Activated naive CD8-positive, alpha-beta T cell treated with anti-CD3 and anti-CD28 coated beads, Interleukin-2, amount 10 ng/mL, durations not matched to agents 7 days and 5 days (primary cell): ENCODE measurements around the gene RAPGEF6. TPM values are rescaled to one million over a fixed set of nuclear protein-coding genes. Genes with fewer than 3 reads are reported as not detected.
A peak's percentile ranks its signal among the peaks of the same experiment; 100 is the strongest.
"Not testable (repeated sequence)": the region's sequence is repeated elsewhere in the genome, so short reads cannot be mapped to it uniquely, and the experiment has no call there.

Source experiments
- ATAC-seq: fragments of 150-1000 bp; cut with Tn5 transposase; one replicate; pipeline ENCODE4 v1.10.0; 2021; ENCODE audit warnings: low read depth, moderate library complexity
- POLR2A ChIA-PET: fragments of 350-600 bp; sonication (Branson Sonifier 250); formaldehyde crosslinking; loops from one replicate; lab custom pipeline; 2021; ENCODE audit warnings: antibody characterized with exemption; lab: Charles Lee
- DNase-seq: peaks from one replicate; pipeline ENCODE4 v3.0.0; 2021
- H3K27ac Mint-ChIP-seq: one replicate; pipeline ENCODE4 v1.8.0; 2022; ENCODE audit warnings: mild to moderate bottlenecking, mixed read lengths
- H3K27me3 Mint-ChIP-seq: one replicate; pipeline ENCODE4 v1.8.0; 2022; ENCODE audit warnings: mild to moderate bottlenecking, moderate library complexity, mixed read lengths
- H3K36me3 Mint-ChIP-seq: one replicate; pipeline ENCODE4 v1.8.0; 2021; ENCODE audit warnings: mild to moderate bottlenecking, mixed read lengths
- H3K4me1 Mint-ChIP-seq: one replicate; pipeline ENCODE4 v1.8.0; 2021; ENCODE audit warnings: mixed read lengths
- H3K4me3 Mint-ChIP-seq: one replicate; pipeline ENCODE4 v1.8.0; 2022; ENCODE audit warnings: mild to moderate bottlenecking, moderate library complexity, mixed read lengths
- H3K9me3 Mint-ChIP-seq: one replicate; pipeline ENCODE4 v1.8.0; 2021; ENCODE audit warnings: mixed read lengths
- total RNA-seq, 2 experiments: library from RNA; stranded (reverse); gene quantifications; one replicate each; pipeline ENCODE4 v1.2.3, GENCODE V29; 2021

The RAPGEF6 gene
- total RNA-seq, 2 experiments from 2014 or later = 51.2 to 51.5 TPM

DNA sequence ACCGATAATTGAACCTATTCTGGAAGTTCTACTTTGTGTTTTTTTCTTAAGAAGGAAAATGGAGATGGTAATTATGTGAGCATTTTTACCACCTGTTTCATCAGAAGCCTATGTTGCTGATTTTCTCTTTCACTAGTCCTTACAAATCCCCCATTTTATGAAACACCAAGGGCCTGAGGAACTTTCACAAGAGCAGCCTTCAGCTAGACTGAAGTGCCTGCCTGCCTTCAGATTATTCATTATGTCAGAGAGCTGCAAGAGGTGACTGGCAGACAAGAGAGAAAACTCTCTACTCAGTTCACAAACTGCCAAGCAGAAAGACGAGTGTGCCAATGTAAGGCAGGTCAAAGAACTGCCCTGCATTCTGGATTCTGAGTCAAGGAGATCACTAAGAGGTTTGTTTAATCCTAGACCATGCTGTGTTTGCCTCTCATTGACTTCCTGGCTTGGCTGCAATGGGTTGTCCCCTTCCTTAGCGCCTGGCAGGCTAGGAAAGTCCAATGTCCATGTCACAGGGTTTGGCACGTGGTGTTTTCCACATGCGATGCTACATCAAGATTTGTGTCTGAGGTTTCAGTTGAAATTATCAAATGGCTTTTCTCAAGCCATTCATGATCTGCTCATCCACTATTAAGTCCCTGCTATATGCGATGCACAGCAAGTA is 227.9 kb downstream of the RAPGEF6 start:
- Mint-ChIP-seq H3K9me3 (peaks cover 13% of the 10 kb centered on the region), H3K27me3 (no peaks in the 10 kb centered on the region), H3K4me3 (no peak overlapping the region), H3K4me1 (peaks cover 3% of the 10 kb centered on the region), H3K36me3 (peaks cover 68% of the 10 kb centered on the region), H3K27ac (peak overlapping the region; percentile 12)
- POLR2A ChIA-PET = no interaction called here
- no peak for ATAC-seq
- no peak for DNase-seq

GRCh38 chr5:131406076-131406475 is 229.0 kb downstream of the RAPGEF6 start:
- POLR2A ChIA-PET = interaction anchor here (1.5 kb wide), 1 partner anchor 10 kb away, joined by 3 read pairs; no protein-coding TSS in a partner anchor
- H3K27me3 Mint-ChIP-seq = no peaks in the 10 kb centered on the region
- DNase-seq (no peak), ATAC-seq (no peak)
- H3K4me1 Mint-ChIP-seq = peaks cover 2% of the 10 kb centered on the region
- H3K9me3 Mint-ChIP-seq = peaks cover 11% of the 10 kb centered on the region
- peak overlapping the region; percentile 55 for H3K27ac Mint-ChIP-seq
- peaks cover 72% of the 10 kb centered on the region for H3K36me3 Mint-ChIP-seq
- no peak overlapping the region for H3K4me3 Mint-ChIP-seq

- peaks cover 11% of the 10 kb centered on the region for H3K9me3 Mint-ChIP-seq
- H3K27me3 Mint-ChIP-seq = no peaks in the 10 kb centered on the region
- H3K4me3 Mint-ChIP-seq = no peak overlapping the region
- no peak for ATAC-seq
- DNase-seq = no peak
- peaks cover 72% of the 10 kb centered on the region for H3K36me3 Mint-ChIP-seq
- H3K27ac Mint-ChIP-seq = peak overlapping the region; percentile 55
- H3K4me1 Mint-ChIP-seq = peaks cover 2% of the 10 kb centered on the region
- POLR2A ChIA-PET = interaction anchor here (1.5 kb wide), 1 partner anchor 10 kb away, joined by 3 read pairs; no protein-coding TSS in a partner anchor
These were observed 229.4 kb downstream of the RAPGEF6 start for GRCh38 chr5:131405674-131406073.

GRCh38 chr5:131400585-131400984 is 234.4 kb downstream of the RAPGEF6 start:
- no peak for ATAC-seq
- POLR2A ChIA-PET = no interaction called here
- no peak overlapping the region for H3K4me3 Mint-ChIP-seq
- no peak for DNase-seq
- H3K36me3 Mint-ChIP-seq = peaks cover 76% of the 10 kb centered on the region
- peaks cover 12% of the 10 kb centered on the region for H3K4me1 Mint-ChIP-seq
- peaks cover 8% of the 10 kb centered on the region for H3K9me3 Mint-ChIP-seq
- no peaks in the 10 kb centered on the region for H3K27me3 Mint-ChIP-seq
- H3K27ac Mint-ChIP-seq = peak overlapping the region; percentile 28

- H3K4me1 Mint-ChIP-seq = peaks cover 22% of the 10 kb centered on the region
- H3K9me3 Mint-ChIP-seq, DNase-seq, ATAC-seq, H3K27me3 Mint-ChIP-seq, H3K4me3 Mint-ChIP-seq, POLR2A ChIA-PET, H3K27ac Mint-ChIP-seq: not testable (repeated sequence)
- H3K36me3 Mint-ChIP-seq = peaks cover 79% of the 10 kb centered on the region
These were observed 236.0 kb downstream of the RAPGEF6 start for GRCh38 chr5:131399007-131399406.

DNA sequence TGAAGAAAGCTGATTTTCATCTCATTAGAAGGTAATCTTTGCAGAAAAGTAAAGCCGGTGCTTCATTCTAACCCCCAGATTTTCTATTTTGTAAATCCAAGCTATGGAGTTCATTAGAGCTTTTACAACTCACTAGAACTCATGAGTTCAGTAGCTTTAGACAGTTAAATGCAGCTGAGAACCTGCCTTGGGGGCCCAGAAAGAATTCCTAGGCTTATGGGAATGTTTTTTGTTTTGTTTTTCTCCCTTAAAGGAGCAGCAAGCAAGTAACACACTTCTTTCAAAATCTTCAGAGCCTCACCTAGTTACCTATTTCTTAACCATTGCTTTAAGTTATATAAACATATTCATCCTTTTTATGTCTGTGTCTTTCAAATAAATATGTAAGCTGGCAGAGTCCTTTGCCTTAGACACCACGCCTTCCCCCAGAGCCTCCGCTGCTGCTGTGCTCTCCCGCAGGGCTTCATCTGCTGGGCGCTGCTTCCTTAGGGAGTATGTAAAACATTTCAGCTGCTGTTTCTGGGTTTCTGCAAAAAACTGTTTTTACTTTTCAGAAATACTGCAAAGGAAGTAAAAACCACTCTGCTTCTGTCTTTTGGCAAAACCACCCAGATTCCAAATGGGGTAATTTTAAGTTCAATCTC is 238.3 kb downstream of the RAPGEF6 start:
- POLR2A ChIA-PET = interaction anchor here (0.9 to 3.6 kb wide), 2 partner anchors 17 to 132 kb away, joined by 3 to 16 read pairs; partner anchors contain the start of gene CDC42SE2
- Mint-ChIP-seq H3K4me3 (peak overlapping the region; percentile 36), H3K27me3 (no peaks in the 10 kb centered on the region), H3K9me3 (peaks cover 3% of the 10 kb centered on the region), H3K4me1 (peaks cover 39% of the 10 kb centered on the region), H3K27ac (peak overlapping the region; percentile 85), H3K36me3 (peaks cover 77% of the 10 kb centered on the region)
- ATAC-seq = no peak
- DNase-seq = no peak

- POLR2A ChIA-PET = interaction anchor here (0.9 to 3.6 kb wide), 3 partner anchors 9 to 132 kb away, joined by 3 to 16 read pairs (median 3); partner anchors contain the start of gene CDC42SE2
- Mint-ChIP-seq H3K27me3 (no peaks in the 10 kb centered on the region), H3K9me3 (peaks cover 3% of the 10 kb centered on the region), H3K4me3 (peak overlapping the region; percentile 36), H3K36me3 (peaks cover 73% of the 10 kb centered on the region), H3K4me1 (peaks cover 42% of the 10 kb centered on the region), H3K27ac (peak overlapping the region; percentile 85)
- no peak for DNase-seq
- peak; percentile 62 for ATAC-seq
These were observed 239.0 kb downstream of the RAPGEF6 start for GRCh38 chr5:131396015-131396414.

- ATAC-seq (peak; percentile 87), DNase-seq (no peak)
- Mint-ChIP-seq H3K27ac (peak overlapping the region; percentile 86), H3K4me3 (peak overlapping the region; percentile 68), H3K27me3 (no peaks in the 10 kb centered on the region), H3K4me1 (peaks cover 55% of the 10 kb centered on the region), H3K36me3 (peaks cover 70% of the 10 kb centered on the region), H3K9me3 (no peaks in the 10 kb centered on the region)
- POLR2A ChIA-PET = interaction anchor here (0.6 to 3.6 kb wide), 2 partner anchors 120 to 130 kb away, joined by 3 to 16 read pairs; partner anchors contain the start of gene CDC42SE2
These were observed 240.9 kb downstream of the RAPGEF6 start for GRCh38 chr5:131394128-131394527.

GRCh38 chr5:131393498-131393968 is 241.5 kb downstream of the RAPGEF6 start:
- ATAC-seq = no peak
- peaks cover 64% of the 10 kb centered on the region for H3K36me3 Mint-ChIP-seq

GRCh38 chr5:131392466-131393095 is 242.4 kb downstream of the RAPGEF6 start:
- H3K4me3 Mint-ChIP-seq = no peak overlapping the region
- no peak for DNase-seq
- H3K27me3 Mint-ChIP-seq = no peaks in the 10 kb centered on the region

More at GRCh38 chr5:131393498-131393968, 241.5 kb downstream of the RAPGEF6 start:
- no peak for DNase-seq
- POLR2A ChIA-PET = interaction anchor here (0.6 to 3.6 kb wide), 3 partner anchors 11 to 129 kb away, joined by 3 to 16 read pairs (median 5); partner anchors contain the start of gene CDC42SE2
- no peaks in the 10 kb centered on the region for H3K9me3 Mint-ChIP-seq
- peak overlapping the region; percentile 86 for H3K27ac Mint-ChIP-seq
- peaks cover 58% of the 10 kb centered on the region for H3K4me1 Mint-ChIP-seq
- H3K4me3 Mint-ChIP-seq = peak overlapping the region; percentile 68
- no peaks in the 10 kb centered on the region for H3K27me3 Mint-ChIP-seq

GRCh38 chr5:131389869-131390265 is 245.2 kb downstream of the RAPGEF6 start:
- Mint-ChIP-seq H3K9me3 (no peaks in the 10 kb centered on the region), H3K4me3 (no peak overlapping the region), H3K4me1 (peaks cover 52% of the 10 kb centered on the region), H3K36me3 (peaks cover 52% of the 10 kb centered on the region), H3K27me3 (no peaks in the 10 kb centered on the region), H3K27ac (peak overlapping the region; percentile 59)
- no peak for DNase-seq
- ATAC-seq = no peak
- POLR2A ChIA-PET = no interaction called here

More at GRCh38 chr5:131392466-131393095, 242.4 kb downstream of the RAPGEF6 start:
- POLR2A ChIA-PET = interaction anchor here (1.2 to 1.4 kb wide), 2 partner anchors 10 to 129 kb away, joined by 3 to 5 read pairs; partner anchors contain the start of gene CDC42SE2
- Mint-ChIP-seq H3K4me1 (peaks cover 60% of the 10 kb centered on the region), H3K9me3 (no peaks in the 10 kb centered on the region), H3K27ac (peak overlapping the region; percentile 86), H3K36me3 (peaks cover 55% of the 10 kb centered on the region)
- ATAC-seq = no peak

- no peak for DNase-seq
These were observed 245.7 kb downstream of the RAPGEF6 start for GRCh38 chr5:131389096-131389868.

More at GRCh38 chr5:131389096-131389868, 245.7 kb downstream of the RAPGEF6 start:
- peaks cover 51% of the 10 kb centered on the region for H3K36me3 Mint-ChIP-seq
- no peaks in the 10 kb centered on the region for H3K9me3 Mint-ChIP-seq
- POLR2A ChIA-PET = no interaction called here
- no peaks in the 10 kb centered on the region for H3K27me3 Mint-ChIP-seq
- H3K4me1 Mint-ChIP-seq = peaks cover 56% of the 10 kb centered on the region
- no peak overlapping the region for H3K4me3 Mint-ChIP-seq
- peak overlapping the region; percentile 59 for H3K27ac Mint-ChIP-seq
- no peak for ATAC-seq
